Thyroid gland (tissue), 4 donors: Measurements from ENCODE around the gene UPF3A. TPM values are rescaled to one million over a fixed set of nuclear protein-coding genes. Genes with fewer than 3 reads are reported as not detected.

Experiments used
- DNase-seq, 2 donors: peaks; one replicate each; pipeline ENCODE4 v3.0.0-alpha.2; 2019
- H3K27ac ChIP-seq, 3 donors: fragments of 200-600 bp; sonication (generic); 1 replicate in 2 of 3; 2 replicates in 1 of 3; pipeline ENCODE4 v1.5.1; 2016 to 2019; ENCODE audit warnings: mild to moderate bottlenecking in 1 of 3, moderate library complexity in 1 of 3
- H3K27me3 ChIP-seq: fragments of 200-600 bp; sonication (generic); one replicate; pipeline ENCODE4 v1.5.1; 2019
- H3K36me3 ChIP-seq, 2 donors: fragments of 200-600 bp; sonication (generic); one replicate each; pipeline ENCODE4 v1.5.1; 2016 to 2019
- H3K4me1 ChIP-seq, 2 donors: fragments of 200-600 bp; sonication (generic); one replicate each; pipeline ENCODE4 v1.5.1; 2017 to 2019
- H3K4me3 ChIP-seq, 3 donors: fragments of 200-600 bp; sonication (generic); replicated peaks in 1 of 3; 1 replicate in 2 of 3; 2 replicates in 1 of 3; pipeline ENCODE4 v1.5.1; 2016; ENCODE audit warnings: mild to moderate bottlenecking in 1 of 3
- H3K9me3 ChIP-seq: fragments of 200-600 bp; sonication (generic); one replicate; pipeline ENCODE4 v1.5.1; 2017
- CTCF ChIP-seq, 6 experiments: fragments of 200-600 bp in 3 of 6; fragments of 450-650 bp in 3 of 6; sonication (generic) in 3 of 6; IDR thresholded peaks; one replicate each; pipeline ENCODE4 v1.5.1; 2016 to 2019; ENCODE audit warnings: antibody characterized with exemption in 6 of 6, mild to moderate bottlenecking in 2 of 6, inconsistent platforms in 1 of 6, moderate library complexity in 1 of 6
- POLR2A ChIP-seq, 2 donors: fragments of 450-650 bp; IDR thresholded peaks; one replicate each; pipeline ENCODE4 v1.6.1; 2017; ENCODE audit warnings: antibody characterized with exemption in 2 of 2, mild to moderate bottlenecking in 2 of 2, moderate library complexity in 1 of 2
- WGBS, 2 donors: methylation state at CpG; one replicate each; pipeline ENCODE4 v1.1.5; 2017; 5-methylcytosine and 5-hydroxymethylcytosine counted together
- intact Hi-C: fragments of 100-400 bp; cut with DNase I; formaldehyde crosslinking; loops from one replicate; pipeline ENCODE4 v1.15.1; 2023
- total RNA-seq, 4 donors: library from RNA; depleted of rRNA; stranded (reverse); fragments of >200 nt; gene quantifications; one replicate each; pipeline ENCODE4 v1.2.3, GENCODE V29; 2016

UPF3A gene
- total RNA-seq, 4 donors from 2014 or later = 58.8 to 81.9 (median 70.1) TPM

GRCh38 chr13:114257014-114257413, 24.4 kb upstream of the UPF3A start:
- 94 to 95% methylated on average over 4 of the region's 4 CpGs for WGBS, 2 donors
- Histone ChIP-seq H3K4me3 (no peak overlapping the region), H3K27ac (no peak overlapping the region), H3K9me3 (no peaks in the 10 kb centered on the region), H3K4me1 (peaks cover 0 to 1% of the 10 kb centered on the region in 2 donors), H3K27me3 (no peaks in the 10 kb centered on the region), H3K36me3 (peaks cover 31 to 41% of the 10 kb centered on the region in 2 donors)
- no peak for DNase-seq
- intact Hi-C loops = no loop called here
- TF ChIP-seq POLR2A (IDR thresholded peaks at IDR 0.05) = no peak
- TF ChIP-seq CTCF (IDR thresholded peaks at IDR 0.05) = no peak

- TF ChIP-seq POLR2A (IDR thresholded peaks at IDR 0.05) = no peak
- no peak for TF ChIP-seq CTCF (IDR thresholded peaks at IDR 0.05)
- no peak overlapping the region for H3K27ac ChIP-seq
Observed at GRCh38 chr13:114258589-114258988, 22.8 kb upstream of the UPF3A start.

GRCh38 chr13:114259374-114259773, 22.0 kb upstream of the UPF3A start:
- no peaks in the 10 kb centered on the region for H3K9me3 ChIP-seq
- 84 to 89% methylated on average over 7 of the region's 7 CpGs for WGBS, 2 donors
- H3K27me3 ChIP-seq = no peaks in the 10 kb centered on the region
- DNase-seq = no peak
- peaks cover 10 to 13% of the 10 kb centered on the region in 2 donors for H3K4me1 ChIP-seq
- no peak overlapping the region for H3K27ac ChIP-seq
- no peak overlapping the region for H3K4me3 ChIP-seq
- intact Hi-C loops = no loop called here
- peaks cover 40 to 52% of the 10 kb centered on the region in 2 donors for H3K36me3 ChIP-seq
- TF ChIP-seq POLR2A (IDR thresholded peaks at IDR 0.05) = no peak
- TF ChIP-seq CTCF (IDR thresholded peaks at IDR 0.05) = no peak

More at GRCh38 chr13:114258589-114258988, 22.8 kb upstream of the UPF3A start:
- Histone ChIP-seq H3K4me1 (peaks cover 10 to 13% of the 10 kb centered on the region in 2 donors), H3K36me3 (peaks cover 32 to 47% of the 10 kb centered on the region in 2 donors), H3K9me3 (no peaks in the 10 kb centered on the region), H3K4me3 (no peak overlapping the region), H3K27me3 (no peaks in the 10 kb centered on the region)
- WGBS, 2 donors = 96% methylated on average over 8 of the region's 8 CpGs
- no peak for DNase-seq
- intact Hi-C loops = no loop called here

GRCh38 chr13:114259974-114260373, 21.4 kb upstream of the UPF3A start:
- H3K27me3 ChIP-seq = no peaks in the 10 kb centered on the region
- H3K36me3 ChIP-seq = peaks cover 46 to 54% of the 10 kb centered on the region in 2 donors
- DNase-seq = no peak
- no peak overlapping the region for H3K27ac ChIP-seq
- intact Hi-C loops = no loop called here
- H3K4me1 ChIP-seq = peaks cover 10 to 13% of the 10 kb centered on the region in 2 donors
- WGBS, 2 donors = 81 to 83% methylated on average over 4 of the region's 4 CpGs
- H3K9me3 ChIP-seq = no peaks in the 10 kb centered on the region
- TF ChIP-seq CTCF (IDR thresholded peaks at IDR 0.05) (no peak), POLR2A (IDR thresholded peaks at IDR 0.05) (no peak)
- H3K4me3 ChIP-seq = no peak overlapping the region

GRCh38 chr13:114260814-114261213, 20.6 kb upstream of the UPF3A start:
- 95 to 96% methylated on average over 3 of the region's 3 CpGs for WGBS, 2 donors
- intact Hi-C loops = no loop called here
- Histone ChIP-seq H3K4me3 (no peak overlapping the region), H3K36me3 (peaks cover 49 to 62% of the 10 kb centered on the region in 2 donors), H3K4me1 (peaks cover 10 to 13% of the 10 kb centered on the region in 2 donors), H3K27me3 (no peaks in the 10 kb centered on the region), H3K27ac (peak overlapping the region in 1 of 3 donors; percentile 14), H3K9me3 (no peaks in the 10 kb centered on the region)
- no peak for DNase-seq
- TF ChIP-seq POLR2A (IDR thresholded peaks at IDR 0.05) (no peak), CTCF (IDR thresholded peaks at IDR 0.05) (no peak)
